ENCODE measurements around the gene PLA2G4A. TPM values are rescaled to one million over a fixed set of nuclear protein-coding genes. Genes with fewer than 3 reads are reported as not detected.
"Not testable (repeated sequence)": the region's sequence is repeated elsewhere in the genome, so short reads cannot be mapped to it uniquely, and the experiment has no call there.

PLA2G4A gene
- total RNA-seq, 1 donor from 2014 or later: 27.1 TPM

GRCh38 chr1:186905561-186905960 is 76.8 kb downstream of the PLA2G4A start:
- H3K9me3 Mint-ChIP-seq: peaks cover 10% of the 10 kb centered on the region
- H3K27me3 Mint-ChIP-seq (ENCODE audit: low read depth): no peaks in the 10 kb centered on the region
- intact Hi-C loops (cut with micrococcal nuclease): no loop called here
- no peak overlapping the region for H3K27ac Mint-ChIP-seq
- no peak for DNase-seq (ENCODE audit: low spot score)
- peaks cover 30% of the 10 kb centered on the region for H3K4me1 Mint-ChIP-seq (ENCODE audit: low read depth)
- peaks cover 39% of the 10 kb centered on the region for H3K36me3 Mint-ChIP-seq (ENCODE audit: low read depth)
- no peak overlapping the region for H3K4me3 Mint-ChIP-seq (ENCODE audit: low read depth)

GRCh38 chr1:186915555-186915954 is 86.8 kb downstream of the PLA2G4A start:
- intact Hi-C loops (cut with micrococcal nuclease): no loop called here
- Mint-ChIP-seq H3K36me3 (ENCODE audit: low read depth) (peaks cover 16% of the 10 kb centered on the region), H3K9me3 (no peaks in the 10 kb centered on the region)

GRCh38 chr1:186917106-186917786 is 88.5 kb downstream of the PLA2G4A start:
- H3K27me3 Mint-ChIP-seq (ENCODE audit: low read depth); intact Hi-C loops (cut with micrococcal nuclease); H3K27ac Mint-ChIP-seq; H3K9me3 Mint-ChIP-seq; H3K4me3 Mint-ChIP-seq (ENCODE audit: low read depth); DNase-seq (ENCODE audit: low spot score): not testable (repeated sequence)
- H3K4me1 Mint-ChIP-seq (ENCODE audit: low read depth): peaks cover 22% of the 10 kb centered on the region
- peaks cover 29% of the 10 kb centered on the region for H3K36me3 Mint-ChIP-seq (ENCODE audit: low read depth)

More at GRCh38 chr1:186915555-186915954, 86.8 kb downstream of the PLA2G4A start:
- Mint-ChIP-seq H3K4me1 (ENCODE audit: low read depth) (peaks cover 14% of the 10 kb centered on the region), H3K27ac (no peak overlapping the region), H3K27me3 (ENCODE audit: low read depth) (no peaks in the 10 kb centered on the region), H3K4me3 (ENCODE audit: low read depth) (no peak overlapping the region)
- DNase-seq (ENCODE audit: low spot score): no peak

GRCh38 chr1:186921386-186921785 is 92.6 kb downstream of the PLA2G4A start:
- Mint-ChIP-seq H3K4me1 (ENCODE audit: low read depth) (peaks cover 18% of the 10 kb centered on the region), H3K36me3 (ENCODE audit: low read depth) (peaks cover 47% of the 10 kb centered on the region)
- H3K27ac Mint-ChIP-seq; DNase-seq (ENCODE audit: low spot score); H3K9me3 Mint-ChIP-seq; H3K4me3 Mint-ChIP-seq (ENCODE audit: low read depth); H3K27me3 Mint-ChIP-seq (ENCODE audit: low read depth); intact Hi-C loops (cut with micrococcal nuclease): not testable (repeated sequence)

- H3K27me3 Mint-ChIP-seq (ENCODE audit: low read depth); H3K4me3 Mint-ChIP-seq (ENCODE audit: low read depth); H3K27ac Mint-ChIP-seq; DNase-seq (ENCODE audit: low spot score); intact Hi-C loops (cut with micrococcal nuclease); H3K9me3 Mint-ChIP-seq: not testable (repeated sequence)
- Mint-ChIP-seq H3K36me3 (ENCODE audit: low read depth) (peaks cover 39% of the 10 kb centered on the region), H3K4me1 (ENCODE audit: low read depth) (peaks cover 19% of the 10 kb centered on the region)
Observed at GRCh38 chr1:186922814-186923213, 94.1 kb downstream of the PLA2G4A start.

GRCh38 chr1:186923486-186923885 is 94.7 kb downstream of the PLA2G4A start:
- Mint-ChIP-seq H3K36me3 (ENCODE audit: low read depth) (peaks cover 39% of the 10 kb centered on the region), H3K9me3 (peaks cover 7% of the 10 kb centered on the region), H3K27me3 (ENCODE audit: low read depth) (no peaks in the 10 kb centered on the region), H3K27ac (no peak overlapping the region), H3K4me3 (ENCODE audit: low read depth) (no peak overlapping the region), H3K4me1 (ENCODE audit: low read depth) (peaks cover 20% of the 10 kb centered on the region)
- no peak for DNase-seq (ENCODE audit: low spot score)
- intact Hi-C loops (cut with micrococcal nuclease): no loop called here

- H3K9me3 Mint-ChIP-seq: peaks cover 7% of the 10 kb centered on the region
- intact Hi-C loops (cut with micrococcal nuclease): no loop called here
- peak overlapping the region; percentile 2 for H3K27ac Mint-ChIP-seq
- DNase-seq (ENCODE audit: low spot score): no peak
- no peak overlapping the region for H3K4me3 Mint-ChIP-seq (ENCODE audit: low read depth)
- H3K4me1 Mint-ChIP-seq (ENCODE audit: low read depth): peaks cover 16% of the 10 kb centered on the region
- H3K27me3 Mint-ChIP-seq (ENCODE audit: low read depth): no peaks in the 10 kb centered on the region
- peaks cover 34% of the 10 kb centered on the region for H3K36me3 Mint-ChIP-seq (ENCODE audit: low read depth)
Observed at GRCh38 chr1:186925881-186926669, 97.3 kb downstream of the PLA2G4A start.

GRCh38 chr1:186927884-186928283 is 99.1 kb downstream of the PLA2G4A start:
- peaks cover 13% of the 10 kb centered on the region for H3K4me1 Mint-ChIP-seq (ENCODE audit: low read depth)
- no peak overlapping the region for H3K27ac Mint-ChIP-seq
- H3K27me3 Mint-ChIP-seq (ENCODE audit: low read depth): no peaks in the 10 kb centered on the region
- DNase-seq (ENCODE audit: low spot score): no peak
- no peak overlapping the region for H3K4me3 Mint-ChIP-seq (ENCODE audit: low read depth)
- intact Hi-C loops (cut with micrococcal nuclease): no loop called here
- peaks cover 7% of the 10 kb centered on the region for H3K9me3 Mint-ChIP-seq
- H3K36me3 Mint-ChIP-seq (ENCODE audit: low read depth): peaks cover 28% of the 10 kb centered on the region

GRCh38 chr1:186930238-186930637 is 101.5 kb downstream of the PLA2G4A start:
- Mint-ChIP-seq H3K4me1 (ENCODE audit: low read depth) (peaks cover 12% of the 10 kb centered on the region), H3K4me3 (ENCODE audit: low read depth) (no peak overlapping the region), H3K27me3 (ENCODE audit: low read depth) (no peaks in the 10 kb centered on the region), H3K27ac (no peak overlapping the region), H3K9me3 (no peaks in the 10 kb centered on the region), H3K36me3 (ENCODE audit: low read depth) (peaks cover 17% of the 10 kb centered on the region)
- no peak for DNase-seq (ENCODE audit: low spot score)
- intact Hi-C loops (cut with micrococcal nuclease): no loop called here

GRCh38 chr1:186937016-186937670 is 108.4 kb downstream of the PLA2G4A start:
- no peak overlapping the region for H3K27ac Mint-ChIP-seq
- intact Hi-C loops (cut with micrococcal nuclease): no loop called here
- no peaks in the 10 kb centered on the region for H3K4me1 Mint-ChIP-seq (ENCODE audit: low read depth)
- no peaks in the 10 kb centered on the region for H3K27me3 Mint-ChIP-seq (ENCODE audit: low read depth)
- peaks cover 9% of the 10 kb centered on the region for H3K36me3 Mint-ChIP-seq (ENCODE audit: low read depth)
- H3K4me3 Mint-ChIP-seq (ENCODE audit: low read depth): no peak overlapping the region
- H3K9me3 Mint-ChIP-seq: no peaks in the 10 kb centered on the region
- DNase-seq (ENCODE audit: low spot score): no peak

GRCh38 chr1:186943891-186944686 is 115.3 kb downstream of the PLA2G4A start:
- intact Hi-C loops (cut with micrococcal nuclease): no loop called here
- Mint-ChIP-seq H3K9me3 (no peaks in the 10 kb centered on the region), H3K4me3 (ENCODE audit: low read depth) (no peak overlapping the region), H3K4me1 (ENCODE audit: low read depth) (peaks cover 3% of the 10 kb centered on the region), H3K27me3 (ENCODE audit: low read depth) (no peaks in the 10 kb centered on the region), H3K36me3 (ENCODE audit: low read depth) (peaks cover 18% of the 10 kb centered on the region), H3K27ac (no peak overlapping the region)
- no peak for DNase-seq (ENCODE audit: low spot score)

GRCh38 chr1:186945146-186945545 is 116.4 kb downstream of the PLA2G4A start:
- no peak for DNase-seq (ENCODE audit: low spot score)
- Mint-ChIP-seq H3K4me1 (ENCODE audit: low read depth) (peaks cover 3% of the 10 kb centered on the region), H3K9me3 (no peaks in the 10 kb centered on the region), H3K27me3 (ENCODE audit: low read depth) (no peaks in the 10 kb centered on the region), H3K36me3 (ENCODE audit: low read depth) (peaks cover 19% of the 10 kb centered on the region), H3K4me3 (ENCODE audit: low read depth) (no peak overlapping the region), H3K27ac (no peak overlapping the region)
- intact Hi-C loops (cut with micrococcal nuclease): no loop called here
